HEK293 (cell line): ENCODE measurements around the gene GOLGA2.

Source experiments
- CTCF ChIA-PET: fragments of 350-600 bp; formaldehyde crosslinking; extraction: SDS; loops from one replicate; lab custom pipeline; 2021; ENCODE audit warnings: antibody characterized with exemption; lab: Yijun Ruan, JAX
- POLR2A ChIA-PET: fragments of 300-600 bp; formaldehyde crosslinking; extraction: SDS; loops from one replicate; lab custom pipeline; 2020; ENCODE audit warnings: antibody characterized with exemption, inconsistent platforms; lab: Yijun Ruan, JAX
- H3K27ac ChIP-seq: fragments of 200-500 bp; sonication (Bioruptor generic); 2 replicates; pipeline ENCODE4 v1.5.1; 2014; ENCODE audit warnings: low read depth, low read length, control low read depth, inconsistent platforms; ENCODE audit errors: extremely low read depth
- H3K36me3 ChIP-seq, 2 experiments: fragments of 200-500 bp in 1 of 2; sonication (Bioruptor generic) in 1 of 2; 1 replicate in 1 of 2; 2 replicates in 1 of 2; pipeline ENCODE4 v1.5.1; 2014 to 2017; ENCODE audit warnings: inconsistent platforms in 2 of 2, low read length in 2 of 2; ENCODE audit not compliant: control insufficient read depth in 2 of 2, insufficient read depth in 1 of 2
- H3K4me1 ChIP-seq: fragments of 200-500 bp; sonication (Bioruptor generic); 2 replicates; pipeline ENCODE4 v1.5.1; 2014; ENCODE audit warnings: mild to moderate bottlenecking, low read length, inconsistent platforms; ENCODE audit not compliant: control insufficient read depth, insufficient read depth
- H3K4me3 ChIP-seq: 2 replicates; pipeline ENCODE4 v1.5.1; 2011; ENCODE audit warnings: low read depth, mild to moderate bottlenecking, control low read depth, low read length, moderate library complexity
- H3K9me3 ChIP-seq: fragments of 200-500 bp; sonication (Bioruptor generic); 2 replicates; pipeline ENCODE4 v1.5.1; 2014; ENCODE audit warnings: low read depth, low read length, inconsistent platforms; ENCODE audit not compliant: control insufficient read depth, insufficient read depth
- HOXA7 ChIP-seq: sonication (generic); formaldehyde crosslinking; IDR thresholded peaks from 2 replicates; pipeline ENCODE4 v1.8.1; 2022; ENCODE audit warnings: missing genetic modification reagents, borderline replicate concordance
- INSM2 ChIP-seq: fragments of 450-650 bp; formaldehyde crosslinking; IDR thresholded peaks from 2 replicates; pipeline ENCODE4 v1.5.1; 2016; ENCODE audit warnings: missing biosample characterization, missing genetic modification characterization
- KLF10 ChIP-seq: fragments of 450-650 bp; IDR thresholded peaks from 2 replicates; pipeline ENCODE4 v1.5.1; 2018; ENCODE audit warnings: missing biosample characterization, mild to moderate bottlenecking, missing genetic modification characterization
- KLF9 ChIP-seq: fragments of 450-650 bp; formaldehyde crosslinking; IDR thresholded peaks from 2 replicates; pipeline ENCODE4 v1.5.1; 2016; ENCODE audit warnings: missing biosample characterization, missing genetic modification characterization, low read depth
- OSR2 ChIP-seq: fragments of 450-650 bp; formaldehyde crosslinking; IDR thresholded peaks from 2 replicates; pipeline ENCODE4 v1.5.1; 2016; ENCODE audit warnings: missing biosample characterization, missing genetic modification characterization
- WT1 ChIP-seq: fragments of 450-650 bp; formaldehyde crosslinking; IDR thresholded peaks from 2 replicates; pipeline ENCODE4 v1.5.1; 2016; ENCODE audit warnings: missing biosample characterization, missing genetic modification characterization
- ZFHX2 ChIP-seq: fragments of 450-650 bp; formaldehyde crosslinking; conservative IDR thresholded peaks from 2 replicates; pipeline ENCODE4 v1.5.1; 2016; ENCODE audit warnings: missing biosample characterization, missing genetic modification characterization
- ZFP3 ChIP-seq: fragments of 450-650 bp; formaldehyde crosslinking; IDR thresholded peaks from 2 replicates; pipeline ENCODE4 v1.5.1; 2016; ENCODE audit warnings: low read depth, missing biosample characterization, missing genetic modification characterization
- ZNF175 ChIP-seq: fragments of 450-650 bp; formaldehyde crosslinking; IDR thresholded peaks from 2 replicates; pipeline ENCODE4 v1.5.1; 2016; ENCODE audit warnings: missing biosample characterization, missing genetic modification characterization
- ZNF202 ChIP-seq: fragments of 450-650 bp; formaldehyde crosslinking; IDR thresholded peaks from 2 replicates; pipeline ENCODE4 v1.5.1; 2016; ENCODE audit warnings: missing biosample characterization, missing genetic modification characterization, borderline replicate concordance
- ZNF24 ChIP-seq: fragments of 450-650 bp; formaldehyde crosslinking; IDR thresholded peaks from 2 replicates; pipeline ENCODE4 v1.5.1; 2016; ENCODE audit warnings: missing biosample characterization, missing genetic modification characterization
- ZNF248 ChIP-seq: fragments of 450-650 bp; formaldehyde crosslinking; IDR thresholded peaks from 2 replicates; pipeline ENCODE4 v1.5.1; 2017; ENCODE audit warnings: missing biosample characterization, missing genetic modification characterization
- ZNF510 ChIP-seq: fragments of 450-650 bp; formaldehyde crosslinking; IDR thresholded peaks from 2 replicates; pipeline ENCODE4 v1.5.1; 2018; ENCODE audit warnings: mild to moderate bottlenecking, missing genetic modification characterization, missing biosample characterization; ENCODE audit not compliant: insufficient replicate concordance
- ZNF529 ChIP-seq: fragments of 450-650 bp; formaldehyde crosslinking; IDR thresholded peaks from 2 replicates; pipeline ENCODE4 v1.5.1; 2017; ENCODE audit warnings: missing genetic modification characterization, missing biosample characterization; ENCODE audit not compliant: insufficient replicate concordance
- ZNF626 ChIP-seq: fragments of 450-650 bp; sonication (Bioruptor Pico); formaldehyde crosslinking; IDR thresholded peaks from 2 replicates; pipeline ENCODE4 v1.5.1; 2018; ENCODE audit warnings: missing biosample characterization, missing genetic modification characterization, inconsistent platforms
- ZNF777 ChIP-seq: fragments of 450-650 bp; formaldehyde crosslinking; IDR thresholded peaks from 2 replicates; pipeline ENCODE4 v1.5.1; 2017; ENCODE audit warnings: missing biosample characterization, missing genetic modification characterization, borderline replicate concordance
- ZSCAN30 ChIP-seq: fragments of 450-650 bp; IDR thresholded peaks from 2 replicates; pipeline ENCODE4 v1.5.1; 2018; ENCODE audit warnings: missing biosample characterization, mild to moderate bottlenecking, missing genetic modification characterization, moderate library complexity
- ZXDB ChIP-seq: fragments of 450-650 bp; formaldehyde crosslinking; IDR thresholded peaks from 2 replicates; pipeline ENCODE4 v1.5.1; 2016; ENCODE audit warnings: missing biosample characterization, missing genetic modification characterization
- TF ChIP-seq, protein P1 (sequence below): fragments of 450-650 bp; formaldehyde crosslinking; IDR thresholded peaks from 2 replicates; pipeline ENCODE4 v1.5.1; 2016; ENCODE audit warnings: missing biosample characterization, missing genetic modification characterization, low read depth
- TF ChIP-seq, protein P2 (sequence below): fragments of 450-650 bp; formaldehyde crosslinking; IDR thresholded peaks from 2 replicates; pipeline ENCODE4 v1.5.1; 2017; ENCODE audit warnings: missing biosample characterization, missing genetic modification characterization
- TF ChIP-seq, protein P3 (sequence below): fragments of 450-650 bp; formaldehyde crosslinking; IDR thresholded peaks from 2 replicates; pipeline ENCODE4 v1.5.1; 2016; ENCODE audit warnings: missing biosample characterization, missing genetic modification characterization
- TF ChIP-seq, protein P4 (sequence below): IDR thresholded peaks from 2 replicates; pipeline ENCODE4 v1.6.1; 2011; ENCODE audit warnings: mild to moderate bottlenecking, low read depth, low read length, borderline replicate concordance
- TF ChIP-seq, protein P5 (sequence below): fragments of 450-650 bp; formaldehyde crosslinking; conservative IDR thresholded peaks from 2 replicates; pipeline ENCODE4 v1.5.1; 2016; ENCODE audit warnings: low read depth, missing biosample characterization, missing genetic modification characterization

The GOLGA2 gene

DNA sequence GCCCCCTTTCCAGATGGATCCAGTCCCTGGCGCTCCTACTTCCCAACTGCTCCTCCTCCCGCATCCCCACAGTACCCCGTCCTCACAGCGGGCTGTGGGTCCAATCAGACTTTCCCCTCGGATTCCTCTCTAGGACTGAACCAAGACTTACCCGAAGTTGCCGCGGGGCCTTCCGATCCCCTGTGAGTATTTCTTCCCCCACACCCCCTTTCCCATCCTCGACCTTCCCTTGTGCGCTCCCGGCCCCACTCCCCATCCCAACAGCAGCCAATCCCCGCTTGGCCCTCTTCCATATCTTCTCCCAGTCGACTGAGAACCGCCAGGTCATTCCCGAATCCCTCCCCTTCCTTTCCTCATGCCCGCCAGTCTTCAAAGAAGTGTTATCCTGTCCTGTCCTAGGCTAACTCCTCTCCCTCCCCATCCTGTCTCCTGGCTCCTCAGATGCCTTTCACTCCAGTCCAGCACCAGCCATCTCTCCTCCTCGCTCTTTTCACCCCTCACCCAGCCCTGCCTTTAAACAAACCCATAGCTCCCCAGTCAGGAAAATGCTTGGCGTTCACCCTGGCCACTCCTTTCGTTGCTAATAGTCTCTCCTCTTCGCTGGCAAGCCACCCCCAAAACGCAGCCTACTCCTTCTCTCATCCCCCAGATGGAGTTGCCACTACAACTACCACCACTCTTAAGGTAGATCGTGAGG is 915 bp upstream of the GOLGA2 start:
- ChIA-PET CTCF (interaction anchor here (0.5 to 0.9 kb wide), 2 partner anchors 22 to 1154 kb away, joined by 3 to 9 read pairs; no protein-coding TSS in a partner anchor), POLR2A (interaction anchor here (0.6 to 1.9 kb wide), 16 partner anchors 11 to 179 kb away, joined by 3 to 23 read pairs (median 6); partner anchors contain the start of genes CERCAM, CIZ1, ODF2 and SLC27A4)
- no peaks in the 10 kb centered on the region for H3K4me1 ChIP-seq
- H3K9me3 ChIP-seq, result no peaks in the 10 kb centered on the region
- peak overlapping the region; percentile 44; the same call in 1 of the 2 replicates for H3K27ac ChIP-seq
- peaks cover 0 to 15% of the 10 kb centered on the region in 2 experiments; a peak in 1 of 3 replicates for H3K36me3 ChIP-seq
- peak overlapping the region; percentile 82 for H3K4me3 ChIP-seq
- TF ChIP-seq ZSCAN30 (tag by site-specific recombination) (no peak), ZNF175 (tag by site-specific recombination) (no peak), KLF10 (tag by site-specific recombination) (no peak), ZFP3 (no peak), ZNF510 (no peak), ZNF777 (tag by site-specific recombination) (no peak), ZNF248 (tag by site-specific recombination) (no peak), WT1 (tag by site-specific recombination) (no peak), INSM2 (no peak), ZXDB (tag by site-specific recombination) (no peak; the same call in 1 of the 2 replicates), ZNF24 (no peak), KLF9 (tag by site-specific recombination) (no peak), OSR2 (no peak), ZNF626 (tag by site-specific recombination) (no peak), ZNF202 (tag by site-specific recombination) (no peak), ZFHX2 (tag by site-specific recombination) (no peak), HOXA7 (CRISPR knock-in tag) (no peak), ZNF529 (tag by site-specific recombination) (no peak)
- TF ChIP-seq, protein P1, sequence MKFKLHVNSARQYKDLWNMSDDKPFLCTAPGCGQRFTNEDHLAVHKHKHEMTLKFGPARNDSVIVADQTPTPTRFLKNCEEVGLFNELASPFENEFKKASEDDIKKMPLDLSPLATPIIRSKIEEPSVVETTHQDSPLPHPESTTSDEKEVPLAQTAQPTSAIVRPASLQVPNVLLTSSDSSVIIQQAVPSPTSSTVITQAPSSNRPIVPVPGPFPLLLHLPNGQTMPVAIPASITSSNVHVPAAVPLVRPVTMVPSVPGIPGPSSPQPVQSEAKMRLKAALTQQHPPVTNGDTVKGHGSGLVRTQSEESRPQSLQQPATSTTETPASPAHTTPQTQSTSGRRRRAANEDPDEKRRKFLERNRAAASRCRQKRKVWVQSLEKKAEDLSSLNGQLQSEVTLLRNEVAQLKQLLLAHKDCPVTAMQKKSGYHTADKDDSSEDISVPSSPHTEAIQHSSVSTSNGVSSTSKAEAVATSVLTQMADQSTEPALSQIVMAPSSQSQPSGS (tag by site-specific recombination), result no peak
- TF ChIP-seq, protein P2, sequence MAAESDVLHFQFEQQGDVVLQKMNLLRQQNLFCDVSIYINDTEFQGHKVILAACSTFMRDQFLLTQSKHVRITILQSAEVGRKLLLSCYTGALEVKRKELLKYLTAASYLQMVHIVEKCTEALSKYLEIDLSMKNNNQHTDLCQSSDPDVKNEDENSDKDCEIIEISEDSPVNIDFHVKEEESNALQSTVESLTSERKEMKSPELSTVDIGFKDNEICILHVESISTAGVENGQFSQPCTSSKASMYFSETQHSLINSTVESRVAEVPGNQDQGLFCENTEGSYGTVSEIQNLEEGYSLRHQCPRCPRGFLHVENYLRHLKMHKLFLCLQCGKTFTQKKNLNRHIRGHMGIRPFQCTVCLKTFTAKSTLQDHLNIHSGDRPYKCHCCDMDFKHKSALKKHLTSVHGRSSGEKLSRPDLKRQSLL (tag by site-specific recombination), result no peak
- TF ChIP-seq, protein P3, sequence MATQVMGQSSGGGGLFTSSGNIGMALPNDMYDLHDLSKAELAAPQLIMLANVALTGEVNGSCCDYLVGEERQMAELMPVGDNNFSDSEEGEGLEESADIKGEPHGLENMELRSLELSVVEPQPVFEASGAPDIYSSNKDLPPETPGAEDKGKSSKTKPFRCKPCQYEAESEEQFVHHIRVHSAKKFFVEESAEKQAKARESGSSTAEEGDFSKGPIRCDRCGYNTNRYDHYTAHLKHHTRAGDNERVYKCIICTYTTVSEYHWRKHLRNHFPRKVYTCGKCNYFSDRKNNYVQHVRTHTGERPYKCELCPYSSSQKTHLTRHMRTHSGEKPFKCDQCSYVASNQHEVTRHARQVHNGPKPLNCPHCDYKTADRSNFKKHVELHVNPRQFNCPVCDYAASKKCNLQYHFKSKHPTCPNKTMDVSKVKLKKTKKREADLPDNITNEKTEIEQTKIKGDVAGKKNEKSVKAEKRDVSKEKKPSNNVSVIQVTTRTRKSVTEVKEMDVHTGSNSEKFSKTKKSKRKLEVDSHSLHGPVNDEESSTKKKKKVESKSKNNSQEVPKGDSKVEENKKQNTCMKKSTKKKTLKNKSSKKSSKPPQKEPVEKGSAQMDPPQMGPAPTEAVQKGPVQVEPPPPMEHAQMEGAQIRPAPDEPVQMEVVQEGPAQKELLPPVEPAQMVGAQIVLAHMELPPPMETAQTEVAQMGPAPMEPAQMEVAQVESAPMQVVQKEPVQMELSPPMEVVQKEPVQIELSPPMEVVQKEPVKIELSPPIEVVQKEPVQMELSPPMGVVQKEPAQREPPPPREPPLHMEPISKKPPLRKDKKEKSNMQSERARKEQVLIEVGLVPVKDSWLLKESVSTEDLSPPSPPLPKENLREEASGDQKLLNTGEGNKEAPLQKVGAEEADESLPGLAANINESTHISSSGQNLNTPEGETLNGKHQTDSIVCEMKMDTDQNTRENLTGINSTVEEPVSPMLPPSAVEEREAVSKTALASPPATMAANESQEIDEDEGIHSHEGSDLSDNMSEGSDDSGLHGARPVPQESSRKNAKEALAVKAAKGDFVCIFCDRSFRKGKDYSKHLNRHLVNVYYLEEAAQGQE, result no peak
- TF ChIP-seq, protein P4, sequence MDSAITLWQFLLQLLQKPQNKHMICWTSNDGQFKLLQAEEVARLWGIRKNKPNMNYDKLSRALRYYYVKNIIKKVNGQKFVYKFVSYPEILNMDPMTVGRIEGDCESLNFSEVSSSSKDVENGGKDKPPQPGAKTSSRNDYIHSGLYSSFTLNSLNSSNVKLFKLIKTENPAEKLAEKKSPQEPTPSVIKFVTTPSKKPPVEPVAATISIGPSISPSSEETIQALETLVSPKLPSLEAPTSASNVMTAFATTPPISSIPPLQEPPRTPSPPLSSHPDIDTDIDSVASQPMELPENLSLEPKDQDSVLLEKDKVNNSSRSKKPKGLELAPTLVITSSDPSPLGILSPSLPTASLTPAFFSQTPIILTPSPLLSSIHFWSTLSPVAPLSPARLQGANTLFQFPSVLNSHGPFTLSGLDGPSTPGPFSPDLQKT, result no peak
- TF ChIP-seq, protein P5, sequence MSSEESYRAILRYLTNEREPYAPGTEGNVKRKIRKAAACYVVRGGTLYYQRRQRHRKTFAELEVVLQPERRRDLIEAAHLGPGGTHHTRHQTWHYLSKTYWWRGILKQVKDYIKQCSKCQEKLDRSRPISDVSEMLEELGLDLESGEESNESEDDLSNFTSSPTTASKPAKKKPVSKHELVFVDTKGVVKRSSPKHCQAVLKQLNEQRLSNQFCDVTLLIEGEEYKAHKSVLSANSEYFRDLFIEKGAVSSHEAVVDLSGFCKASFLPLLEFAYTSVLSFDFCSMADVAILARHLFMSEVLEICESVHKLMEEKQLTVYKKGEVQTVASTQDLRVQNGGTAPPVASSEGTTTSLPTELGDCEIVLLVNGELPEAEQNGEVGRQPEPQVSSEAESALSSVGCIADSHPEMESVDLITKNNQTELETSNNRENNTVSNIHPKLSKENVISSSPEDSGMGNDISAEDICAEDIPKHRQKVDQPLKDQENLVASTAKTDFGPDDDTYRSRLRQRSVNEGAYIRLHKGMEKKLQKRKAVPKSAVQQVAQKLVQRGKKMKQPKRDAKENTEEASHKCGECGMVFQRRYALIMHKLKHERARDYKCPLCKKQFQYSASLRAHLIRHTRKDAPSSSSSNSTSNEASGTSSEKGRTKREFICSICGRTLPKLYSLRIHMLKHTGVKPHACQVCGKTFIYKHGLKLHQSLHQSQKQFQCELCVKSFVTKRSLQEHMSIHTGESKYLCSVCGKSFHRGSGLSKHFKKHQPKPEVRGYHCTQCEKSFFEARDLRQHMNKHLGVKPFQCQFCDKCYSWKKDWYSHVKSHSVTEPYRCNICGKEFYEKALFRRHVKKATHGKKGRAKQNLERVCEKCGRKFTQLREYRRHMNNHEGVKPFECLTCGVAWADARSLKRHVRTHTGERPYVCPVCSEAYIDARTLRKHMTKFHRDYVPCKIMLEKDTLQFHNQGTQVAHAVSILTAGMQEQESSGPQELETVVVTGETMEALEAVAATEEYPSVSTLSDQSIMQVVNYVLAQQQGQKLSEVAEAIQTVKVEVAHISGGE (tag by site-specific recombination), result no peak
